ENCODE data around the gene IFNGR2.
A peak's percentile ranks its signal among the peaks of the same experiment; 100 is the strongest.
"Not testable (repeated sequence)": the region's sequence is repeated elsewhere in the genome, so short reads cannot be mapped to it uniquely, and the experiment has no call there.

The IFNGR2 gene

DNA sequence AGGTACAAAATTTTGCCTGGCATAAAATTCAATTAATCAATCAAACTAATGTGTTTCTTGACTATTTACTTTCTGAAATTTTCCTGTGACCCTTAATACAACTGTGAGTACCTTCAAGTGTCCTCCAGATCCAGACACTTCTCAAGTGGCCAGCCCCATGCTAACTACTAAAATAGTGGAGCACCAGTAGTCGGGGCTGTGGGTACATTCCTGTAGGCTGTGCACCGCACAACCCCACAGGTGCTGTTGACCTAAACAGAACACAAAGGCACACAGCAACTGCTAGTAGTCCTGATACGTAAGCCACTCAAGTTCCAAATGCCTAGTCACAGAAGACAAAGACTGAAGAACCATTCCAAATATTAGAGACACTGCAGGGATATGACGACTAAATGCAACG is 40.0 kb downstream of the IFNGR2 start:
- DNase-seq: no peak

GRCh38 chr21:33444499-33444898 is 41.3 kb downstream of the IFNGR2 start:
- no peak for DNase-seq

DNA sequence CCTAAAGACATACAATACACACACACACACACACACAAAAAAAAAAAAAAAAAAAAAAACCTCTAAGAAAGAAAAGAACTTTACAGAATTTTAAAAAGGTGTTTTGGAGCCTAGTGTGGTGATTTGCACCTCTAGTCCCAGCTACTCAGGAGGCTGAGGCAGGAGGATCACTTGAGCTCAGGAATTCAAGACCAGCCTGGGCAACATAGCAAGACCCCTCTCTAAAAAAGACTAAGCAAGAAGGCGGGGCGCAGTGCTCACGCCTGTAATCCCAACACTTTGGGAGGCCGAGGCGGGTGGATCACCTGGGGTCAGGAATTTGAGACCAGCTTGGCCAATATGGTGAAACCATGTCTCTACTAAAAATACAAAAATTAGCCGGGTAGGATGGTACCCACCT is 43.4 kb downstream of the IFNGR2 start:
- not testable (repeated sequence) for DNase-seq

GRCh38 chr21:33449616-33450015 is 46.4 kb downstream of the IFNGR2 start:
- no peak for DNase-seq

DNA sequence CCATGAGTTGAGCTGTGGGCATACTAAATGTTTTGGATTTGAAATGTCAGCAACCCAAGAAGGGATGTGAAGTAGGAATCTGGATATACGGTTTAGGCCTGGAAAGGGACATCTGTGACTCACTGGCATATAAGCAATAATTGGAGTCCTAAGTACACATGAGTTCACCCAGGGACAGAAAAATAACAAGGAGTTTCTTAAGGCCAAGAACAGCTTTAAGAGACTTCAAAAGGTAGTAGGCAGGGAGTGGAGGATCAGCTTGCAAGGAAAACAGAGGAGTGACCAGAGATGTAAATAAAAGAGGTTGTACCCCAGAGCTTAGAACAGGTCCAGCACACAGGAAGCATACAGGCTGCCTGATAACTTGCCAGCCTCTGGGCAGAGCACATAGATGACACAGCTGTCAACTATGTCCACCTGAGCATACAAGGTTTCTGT is 48.4 kb downstream of the IFNGR2 start:
- DNase-seq: no peak

DNA sequence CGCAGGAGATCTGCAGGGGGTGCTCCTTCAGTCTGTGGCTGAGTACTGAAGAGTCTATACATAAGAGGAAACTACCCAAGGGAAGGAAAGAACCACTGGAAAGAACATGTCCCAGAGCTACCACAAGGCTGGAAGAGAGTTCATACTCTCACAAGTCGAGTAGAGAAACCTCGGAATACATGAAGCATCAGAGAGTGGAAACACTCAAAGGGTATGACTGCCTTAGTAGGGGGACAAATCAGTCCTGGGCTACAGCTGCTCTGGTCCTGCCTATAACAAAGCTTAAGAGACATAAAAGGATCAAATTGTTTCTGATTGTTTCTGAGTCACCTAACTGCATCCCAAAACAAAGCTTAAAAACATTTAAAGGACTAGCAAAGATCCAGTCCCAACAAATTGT is 49.1 kb downstream of the IFNGR2 start:
- DNase-seq: no peak

DNA sequence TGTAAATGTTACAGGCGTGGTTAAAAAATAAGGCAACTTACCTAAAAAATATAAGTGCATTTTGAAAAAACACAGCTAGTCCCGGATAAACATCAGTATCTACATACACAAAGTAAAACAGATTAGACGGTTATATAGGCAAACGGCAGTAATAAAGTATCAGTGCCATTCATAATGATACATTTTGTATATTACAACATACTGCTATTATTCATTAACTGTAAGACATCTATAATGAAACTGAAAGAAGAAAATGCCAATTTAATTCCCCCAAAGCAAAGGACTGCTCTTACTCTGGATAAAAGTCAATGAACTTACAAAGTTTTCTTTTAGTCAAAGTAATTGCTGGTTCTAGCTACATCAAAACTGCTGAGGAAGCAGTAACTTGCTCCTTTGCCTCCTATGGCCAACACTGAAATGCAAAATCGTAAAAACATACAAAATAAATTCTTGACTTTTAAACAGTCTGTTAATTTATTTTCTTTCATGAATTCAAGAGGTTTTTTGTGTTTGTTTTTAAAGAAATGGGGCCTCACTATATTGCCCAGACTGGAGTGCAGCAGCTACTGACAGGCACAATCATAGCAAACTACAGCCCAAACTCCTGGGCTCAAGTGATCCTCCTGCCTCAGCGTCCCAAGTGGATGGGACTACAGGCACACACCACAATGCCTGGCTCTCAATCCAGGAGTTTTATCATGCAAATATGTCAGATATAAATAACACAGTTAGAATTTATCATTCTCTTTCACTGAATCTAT is 52.7 kb downstream of the IFNGR2 start:
- no peak for DNase-seq

DNA sequence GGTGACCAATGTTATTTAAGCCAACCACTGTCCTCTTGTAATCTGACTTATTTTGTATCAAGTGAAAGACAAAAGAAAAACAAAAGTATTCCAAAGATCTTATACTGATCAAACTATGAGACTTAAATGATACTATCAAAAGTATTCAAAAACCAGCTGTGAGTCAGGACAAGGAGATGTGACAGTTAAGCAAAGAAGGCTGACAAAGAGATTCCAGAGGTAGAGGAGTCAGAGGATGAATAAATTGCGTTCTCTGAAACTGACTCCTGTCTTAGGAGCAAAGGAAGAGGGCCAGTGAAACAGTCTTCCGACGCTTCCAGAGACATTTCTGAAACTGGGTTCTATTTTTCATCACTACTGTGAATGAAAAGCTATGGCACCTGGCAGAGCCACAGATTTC is 55.6 kb downstream of the IFNGR2 start:
- no peak for DNase-seq

DNA sequence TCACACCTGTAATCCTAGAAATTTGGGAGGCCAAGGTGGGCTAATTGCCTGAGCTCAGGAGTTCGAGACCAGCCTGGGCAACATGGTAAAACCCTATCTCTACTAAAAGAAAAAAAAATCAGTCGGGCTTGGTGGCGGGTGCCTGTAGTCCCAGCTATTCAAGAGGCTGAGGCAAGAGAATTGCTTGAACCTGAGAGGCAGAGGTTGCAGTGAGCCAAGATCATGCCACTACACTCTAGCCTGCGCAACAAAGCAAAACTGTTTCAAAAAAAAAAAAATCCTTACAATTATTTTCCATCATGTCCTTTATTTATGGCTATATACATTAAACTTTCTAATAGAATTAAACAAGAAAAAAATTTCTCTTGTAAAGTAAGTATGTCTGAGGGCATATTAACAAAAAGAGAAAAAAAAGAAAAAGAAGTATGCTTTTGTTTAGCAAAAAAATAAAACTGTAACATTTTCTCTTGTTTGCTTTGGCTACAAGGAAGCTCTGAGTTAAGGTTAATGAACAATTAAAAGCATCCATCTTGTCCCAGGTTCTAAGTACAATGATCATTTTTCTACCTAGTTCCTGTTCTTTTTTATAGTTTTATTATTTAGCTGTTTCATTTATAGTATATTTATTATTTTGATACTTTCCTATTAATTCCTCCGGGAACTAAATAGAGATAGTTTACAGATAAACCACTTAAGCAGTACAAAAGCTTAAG is 58.5 kb downstream of the IFNGR2 start:
- DNase-seq: no peak

DNA sequence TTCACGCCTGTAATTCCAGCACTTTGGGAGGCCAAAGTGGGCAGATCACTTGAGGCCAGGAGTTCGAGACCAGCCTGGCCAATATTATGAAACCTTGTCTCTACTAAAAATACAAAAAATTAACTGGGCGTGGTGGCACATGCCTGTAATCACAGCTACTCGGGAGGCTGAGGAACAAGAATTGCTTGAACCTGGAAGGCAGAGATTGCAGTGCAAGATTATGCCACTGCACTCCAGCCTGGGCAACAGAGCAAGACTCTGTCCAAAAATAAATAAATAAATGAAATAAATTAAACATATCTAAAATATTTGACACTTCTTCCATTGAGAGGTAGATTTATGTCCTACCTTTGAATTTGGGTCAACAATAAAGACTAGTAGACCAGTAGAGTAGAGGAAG is 66.0 kb downstream of the IFNGR2 start:
- not testable (repeated sequence) for DNase-seq

DNA sequence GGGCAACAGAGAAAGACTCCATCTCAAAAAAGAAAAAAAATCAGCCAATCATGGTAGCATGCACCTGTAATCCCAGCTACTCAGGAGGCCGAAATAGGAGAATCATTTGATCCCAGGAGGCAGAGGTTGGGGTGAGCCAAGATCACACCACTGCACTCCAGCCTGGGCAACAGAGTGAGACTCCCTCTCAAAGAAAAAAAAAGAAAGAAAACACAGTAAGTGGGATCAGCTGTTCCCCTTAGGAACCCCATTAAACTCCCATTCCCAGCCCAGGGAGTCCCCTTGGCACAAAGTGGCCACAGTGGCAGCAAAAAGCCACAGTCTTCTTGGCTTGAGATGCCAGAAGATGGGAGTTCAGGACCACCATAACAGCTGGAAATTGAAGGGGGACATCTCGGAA is 67.5 kb downstream of the IFNGR2 start:
- DNase-seq: no peak

- DNase-seq: no peak
Measured at GRCh38 chr21:33473344-33473743, 70.1 kb downstream of the IFNGR2 start.

- DNase-seq: no peak
Measured at GRCh38 chr21:33477066-33477465, 73.9 kb downstream of the IFNGR2 start.

GRCh38 chr21:33478182-33478581 is 75.0 kb downstream of the IFNGR2 start:
- DNase-seq: no peak

- no peak for DNase-seq
Measured at GRCh38 chr21:33478935-33479678, 75.9 kb downstream of the IFNGR2 start.

DNA sequence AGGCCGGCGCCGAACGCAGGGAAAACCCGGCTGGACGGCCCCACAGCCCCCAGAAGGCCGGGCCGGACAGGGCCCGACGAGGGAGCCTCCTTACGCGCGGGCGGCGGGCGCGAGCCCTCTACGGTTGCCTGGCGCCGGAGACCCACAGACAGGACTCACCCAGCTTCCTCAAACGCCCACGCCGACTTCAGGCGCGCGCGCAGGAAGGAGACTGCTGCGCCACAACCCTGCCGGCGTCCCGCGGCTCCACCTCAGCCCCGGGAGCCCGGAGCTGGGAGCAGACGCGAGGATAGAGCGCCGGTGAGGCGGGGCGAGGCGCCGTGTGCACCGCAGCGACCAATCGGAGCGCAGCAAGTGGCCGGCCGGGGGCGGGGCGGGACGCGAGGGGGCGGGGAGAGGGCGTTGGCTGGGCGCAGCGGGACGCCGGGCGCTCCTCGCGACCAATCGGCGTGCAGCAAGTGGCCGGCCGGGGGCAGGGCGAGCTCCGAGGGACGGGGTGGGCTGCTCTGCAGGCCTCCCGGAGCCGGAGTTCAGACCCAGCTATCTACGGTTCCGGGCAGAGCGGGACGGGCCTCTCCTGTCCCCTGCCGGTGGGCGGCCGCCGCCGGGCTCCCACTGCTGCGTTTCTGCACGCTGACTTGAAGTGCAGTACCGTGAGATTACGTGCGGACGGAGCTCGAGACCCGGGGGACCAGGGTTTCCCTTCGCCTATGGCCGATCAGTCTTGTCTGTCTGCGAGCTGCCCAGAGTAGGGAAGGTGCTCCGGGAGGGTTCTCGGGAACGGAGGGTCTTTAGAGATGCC is 76.7 kb downstream of the IFNGR2 start, which contains the start of gene TMEM50B:
Gene TMEM50B, minus strand, starts transcription at position 296 of the 802 bp plus-strand sequence. CDS start 11,089 bp downstream, outside the sequence.
- DNase-seq: peak; percentile 99

DNA sequence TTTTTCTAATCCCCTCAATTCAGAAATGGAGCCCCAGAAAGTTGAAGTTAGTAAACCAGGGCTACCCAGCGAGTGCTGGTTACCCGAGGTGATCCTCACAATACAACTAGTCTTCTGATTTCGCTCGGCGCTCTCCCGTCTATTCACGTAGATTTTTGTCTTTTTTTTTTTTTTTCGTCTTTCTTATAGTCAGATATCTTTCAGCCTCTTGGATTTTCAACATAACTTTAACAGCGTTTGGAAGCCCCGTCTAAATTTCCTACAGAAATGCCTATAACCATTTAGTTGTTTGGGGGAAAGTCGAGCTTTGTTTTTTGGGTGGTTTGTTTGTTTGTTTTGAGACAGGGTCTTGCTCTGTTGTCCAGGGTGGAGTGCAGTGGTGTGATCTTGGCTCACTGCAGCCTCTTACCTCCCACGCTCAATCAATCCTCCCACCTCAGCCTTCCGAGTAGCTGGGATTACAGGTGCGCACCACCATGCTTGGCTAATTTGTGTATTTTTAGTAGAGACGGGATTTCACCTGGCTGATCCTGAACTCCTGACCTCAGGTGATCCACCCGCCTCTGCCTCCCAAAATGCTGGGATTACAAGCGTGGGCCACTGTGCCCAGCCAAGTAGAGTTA is 77.4 kb downstream of the IFNGR2 start:
- DNase-seq: no peak

GRCh38 chr21:33481314-33481943 is 78.2 kb downstream of the IFNGR2 start:
- DNase-seq: no peak
